8988T (cell line): ENCODE results near the gene CD99.
"Not testable (repeated sequence)": the region's sequence is repeated elsewhere in the genome, so short reads cannot be mapped to it uniquely, and the experiment has no call there.

Source experiments
- DNase-seq: peaks from one replicate; pipeline ENCODE4 v3.0.0; 2011

The CD99 gene

DNA sequence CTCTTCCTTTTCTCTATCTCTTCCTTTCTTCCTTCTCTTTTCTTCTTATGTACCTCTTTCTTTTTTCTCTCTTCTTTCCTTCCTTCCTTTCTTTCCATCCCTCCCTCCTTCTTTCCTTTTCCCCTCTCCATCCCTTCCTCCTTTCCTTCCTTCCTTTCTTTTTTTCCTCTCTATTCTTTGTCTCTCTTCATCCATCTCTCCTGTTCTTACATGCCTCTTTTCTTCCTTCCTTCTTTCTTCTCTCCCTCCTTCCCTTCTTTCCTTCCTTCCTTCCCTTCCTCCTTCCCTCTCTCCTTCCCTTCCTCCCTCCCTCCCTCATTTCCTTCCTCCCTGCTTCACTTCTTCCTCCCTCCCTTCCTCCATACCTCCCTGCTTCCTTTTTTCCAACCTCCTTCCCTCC, 41.6 kb downstream of the CD99 start:
- DNase-seq: no peak

DNA sequence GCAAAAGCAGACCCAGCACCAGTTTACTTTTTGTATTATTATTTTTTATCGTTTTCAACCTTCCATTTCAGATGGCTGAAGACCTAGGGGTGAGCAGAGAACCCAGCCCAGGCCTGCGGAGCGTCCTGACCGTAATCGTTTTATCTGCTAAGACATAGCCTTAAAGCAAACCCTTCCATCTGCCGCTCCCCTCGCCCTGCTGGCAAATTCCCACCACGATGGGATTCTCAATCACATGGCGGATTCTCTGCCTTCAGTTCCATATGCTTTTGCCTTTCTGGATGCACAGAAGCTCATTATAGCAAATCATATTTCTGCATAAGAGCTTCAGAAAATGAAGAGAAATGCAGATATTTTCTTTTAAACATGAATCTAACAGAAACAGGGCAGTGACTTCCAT, 42.2 kb downstream of the CD99 start:
- DNase-seq: no peak

DNA sequence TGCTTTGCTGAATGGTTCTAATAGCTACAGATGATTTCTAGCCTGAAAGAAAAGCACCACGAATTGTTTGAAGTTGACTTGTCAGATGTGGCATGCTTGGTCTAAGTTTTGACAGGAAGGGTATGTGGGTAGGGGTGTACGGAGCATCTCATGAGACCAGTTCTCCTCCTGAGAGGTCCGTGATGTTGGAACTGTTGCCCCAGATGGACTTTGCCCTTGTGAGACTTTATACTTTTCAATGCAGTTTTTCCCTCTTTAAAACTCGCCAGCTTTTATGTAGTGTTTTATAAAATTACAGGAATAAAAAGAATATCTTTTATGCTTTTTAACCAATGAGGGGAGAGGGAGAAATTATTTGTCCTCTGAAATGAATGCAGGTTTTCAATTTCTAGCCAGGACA, 44.2 kb downstream of the CD99 start:
- no peak for DNase-seq

DNA sequence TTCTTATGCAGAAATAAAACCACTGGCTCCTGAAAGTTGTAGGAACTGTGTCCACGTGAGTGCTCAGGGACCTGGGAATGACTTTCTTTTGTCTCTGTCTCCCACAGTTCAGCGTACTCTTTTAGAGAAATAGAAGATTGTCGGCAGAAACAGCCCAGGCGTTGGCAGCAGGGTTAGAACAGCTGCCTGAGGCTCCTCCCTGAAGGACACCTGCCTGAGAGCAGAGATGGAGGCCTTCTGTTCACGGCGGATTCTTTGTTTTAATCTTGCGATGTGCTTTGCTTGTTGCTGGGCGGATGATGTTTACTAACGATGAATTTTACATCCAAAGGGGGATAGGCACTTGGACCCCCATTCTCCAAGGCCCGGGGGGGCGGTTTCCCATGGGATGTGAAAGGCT, 49.6 kb downstream of the CD99 start:
- no peak for DNase-seq

DNA sequence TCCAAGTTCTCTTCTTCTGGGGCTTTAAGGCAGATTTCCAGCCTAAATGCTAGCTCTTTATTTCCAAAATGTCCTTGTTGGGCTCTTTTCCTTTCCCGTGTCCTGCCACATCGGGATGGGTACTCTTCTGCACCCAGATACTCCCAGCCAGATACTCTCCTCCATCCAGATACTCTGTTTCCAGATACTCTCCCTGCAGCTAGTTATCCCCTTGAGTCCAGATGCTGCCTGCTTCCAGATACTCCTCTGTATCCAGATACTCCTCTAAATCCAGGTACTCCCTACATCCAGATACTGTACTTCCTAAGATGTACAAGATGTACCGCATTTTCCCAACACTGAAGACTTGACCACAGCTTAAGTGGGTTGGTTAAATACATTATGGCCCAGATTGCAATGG, 50.3 kb downstream of the CD99 start:
- DNase-seq: no peak

DNA sequence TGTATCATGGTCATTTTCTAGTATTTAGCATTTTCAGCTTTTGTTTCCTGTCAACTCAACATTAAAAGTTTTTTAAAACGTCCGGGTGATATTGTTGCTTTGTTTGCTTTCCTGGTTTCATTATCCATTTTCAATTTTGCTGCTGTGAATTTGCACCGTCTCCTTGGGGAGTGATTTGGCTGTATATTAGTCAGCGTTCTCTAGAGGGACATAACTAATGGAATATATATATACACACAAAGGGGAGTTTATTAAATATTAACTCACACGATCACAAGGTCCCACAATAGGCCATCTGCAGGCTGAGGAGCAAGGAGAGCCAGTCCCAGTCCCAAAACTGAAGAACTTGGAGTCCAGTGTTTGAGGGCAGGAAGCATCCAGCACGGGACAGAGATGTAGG, 55.2 kb downstream of the CD99 start:
- not testable (repeated sequence) for DNase-seq

DNA sequence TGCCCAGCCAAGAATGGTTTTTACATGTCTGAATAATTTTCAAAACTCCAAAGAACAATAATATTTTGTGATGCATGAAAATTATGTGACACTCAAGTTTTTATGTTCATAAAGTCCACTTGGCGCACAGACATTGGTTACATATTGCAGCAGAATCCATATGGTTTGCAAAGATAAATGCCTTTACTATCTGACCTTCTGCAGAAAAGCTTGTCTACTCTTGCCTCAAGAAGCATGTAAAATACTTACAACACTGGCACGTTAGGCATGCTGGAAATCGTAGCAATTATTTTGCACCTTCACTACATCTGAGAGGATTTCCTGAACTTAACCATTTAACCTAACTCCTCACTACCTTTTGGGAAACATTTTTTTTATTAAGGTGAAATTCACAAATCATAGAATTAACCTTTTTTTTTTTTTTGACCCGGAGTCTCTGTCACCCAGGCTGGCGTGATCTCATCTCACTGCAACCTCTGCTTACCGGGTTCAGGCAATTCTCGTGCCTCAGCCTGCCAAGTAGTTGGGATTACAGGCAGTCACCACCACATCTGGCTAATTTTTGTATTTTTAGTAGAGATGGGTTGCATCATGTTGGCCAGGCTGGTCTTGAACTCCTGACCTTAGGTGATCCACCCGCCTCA, 57.2 kb downstream of the CD99 start:
- no peak for DNase-seq

DNA sequence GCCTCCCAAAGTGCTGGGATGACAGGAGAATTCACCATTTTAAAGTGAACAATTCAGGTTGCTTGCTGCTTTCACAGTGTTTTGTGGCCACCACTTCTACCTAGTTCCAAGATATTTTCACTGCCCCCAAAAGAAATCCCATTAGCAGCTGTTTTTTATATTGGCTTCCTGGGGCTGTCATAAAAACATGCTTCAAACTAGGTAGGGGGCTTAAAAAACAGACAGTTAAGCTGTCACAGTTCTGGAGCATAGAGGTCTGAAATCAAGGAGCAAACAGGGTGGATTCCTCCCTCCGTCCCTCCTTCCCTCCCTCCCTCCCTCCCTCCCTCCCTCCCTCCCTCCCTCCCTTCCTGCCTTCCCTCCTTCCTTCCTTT, 57.7 kb downstream of the CD99 start:
- no peak for DNase-seq

DNA sequence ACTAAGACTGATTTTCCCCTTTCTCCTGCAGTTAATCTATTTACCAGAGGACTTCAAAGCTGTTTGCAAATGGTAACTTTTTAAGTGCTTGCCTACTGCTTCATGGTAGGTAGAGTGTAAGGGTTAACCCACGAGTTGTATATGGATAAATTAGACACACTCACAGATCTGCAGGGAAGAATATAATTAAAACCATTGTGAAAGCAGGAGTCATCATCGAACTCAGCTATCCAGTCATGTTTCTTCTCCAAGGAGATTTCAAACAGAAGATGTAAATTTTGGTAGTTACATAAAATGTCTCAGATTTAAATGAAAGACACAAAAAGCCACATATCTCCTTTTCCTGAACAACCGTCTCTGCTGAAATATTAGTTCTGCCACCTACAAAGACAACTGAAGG, 60.2 kb downstream of the CD99 start:
- no peak for DNase-seq

DNA sequence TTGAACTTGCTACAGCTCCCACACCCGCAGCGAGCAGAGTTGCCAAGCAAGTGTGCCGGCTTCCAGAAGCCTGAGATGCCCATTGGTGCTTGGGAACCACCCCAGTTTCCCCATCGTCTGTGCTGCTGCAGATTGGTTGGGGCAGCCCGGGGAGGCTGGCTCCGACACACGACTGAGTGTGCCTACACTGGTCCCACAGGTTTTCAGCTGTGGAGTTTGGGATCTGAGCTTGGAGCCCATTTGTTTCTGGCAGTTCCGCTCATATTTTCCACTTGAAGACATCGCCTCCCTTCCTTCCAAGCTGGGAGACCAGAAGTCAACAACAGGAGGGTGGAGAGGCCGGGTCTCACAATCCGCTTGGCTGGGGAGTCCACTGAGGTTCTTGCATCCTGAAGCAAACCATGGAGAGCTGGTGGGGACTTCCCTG, 60.8 kb downstream of the CD99 start, which contains the start of gene XG:
XG (plus strand) TSS at position 167 of the 427 bp plus-strand sequence; CDS start at position 402, 235 bp downstream.
- not testable (repeated sequence) for DNase-seq

DNA sequence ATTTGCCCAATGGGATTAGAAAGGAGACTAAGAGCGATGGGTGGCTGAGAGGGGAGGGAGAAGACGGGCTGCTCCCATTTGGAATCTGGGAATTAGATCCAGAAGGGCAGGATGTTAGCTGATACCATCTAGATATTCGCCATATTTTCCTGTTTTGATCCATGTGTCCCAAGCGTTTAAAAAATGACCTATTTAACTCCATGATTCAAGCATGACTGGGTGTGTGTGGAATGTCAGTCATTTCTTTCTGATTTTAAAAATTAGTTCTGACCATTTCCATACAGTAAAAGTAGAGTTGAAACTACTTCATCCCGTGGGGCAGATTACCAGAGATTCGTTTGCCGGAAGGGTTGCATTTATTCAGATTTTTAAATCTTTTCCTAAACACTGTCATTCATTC, 61.3 kb downstream of the CD99 start:
- DNase-seq: not testable (repeated sequence)

DNA sequence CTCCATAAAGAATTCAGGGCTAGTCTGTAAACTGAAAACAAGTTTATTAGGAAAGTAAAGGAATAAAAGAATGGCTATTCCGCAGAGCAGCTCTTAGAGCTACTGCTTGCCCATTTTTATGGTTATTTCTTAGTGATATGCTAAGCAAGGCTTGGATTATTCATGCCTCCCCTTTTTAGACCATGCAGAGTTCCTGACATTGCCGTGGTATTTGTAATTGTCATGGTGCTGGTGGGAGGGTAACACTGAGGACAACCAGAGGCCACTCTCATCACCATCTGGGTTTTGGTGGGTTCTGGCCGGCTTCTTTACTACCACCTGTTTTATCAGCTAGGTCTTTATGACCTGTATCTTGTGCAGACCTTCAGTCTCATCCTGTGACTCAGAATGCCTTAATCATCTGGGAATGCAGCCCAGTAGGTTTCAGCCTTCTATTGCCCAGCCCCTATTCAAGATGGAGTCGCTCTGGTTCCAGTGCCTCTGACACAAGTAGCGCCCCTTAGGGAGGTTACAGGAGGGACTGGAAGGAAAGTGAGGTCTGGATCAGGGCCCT, 64.1 kb downstream of the CD99 start:
- not testable (repeated sequence) for DNase-seq

DNA sequence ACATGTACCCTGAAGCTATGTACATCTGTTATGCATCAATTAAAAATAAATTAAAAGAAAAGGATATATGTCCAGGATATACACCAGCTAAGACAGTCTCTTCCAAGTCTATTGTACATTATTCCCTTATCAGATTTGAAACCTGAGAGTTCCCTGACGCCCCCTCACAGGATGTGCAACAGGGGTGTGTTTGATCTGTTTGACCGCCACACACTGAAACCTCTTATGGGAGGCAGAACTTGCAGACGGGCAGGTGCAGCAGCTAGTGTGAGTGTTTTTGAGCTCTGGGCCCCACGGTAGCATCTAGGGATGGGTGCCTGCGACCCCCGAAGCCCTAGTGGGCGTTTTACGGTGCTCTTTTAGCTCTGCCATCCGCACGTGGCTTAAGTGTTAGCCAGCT, 65.5 kb downstream of the CD99 start:
- DNase-seq: no peak

DNA sequence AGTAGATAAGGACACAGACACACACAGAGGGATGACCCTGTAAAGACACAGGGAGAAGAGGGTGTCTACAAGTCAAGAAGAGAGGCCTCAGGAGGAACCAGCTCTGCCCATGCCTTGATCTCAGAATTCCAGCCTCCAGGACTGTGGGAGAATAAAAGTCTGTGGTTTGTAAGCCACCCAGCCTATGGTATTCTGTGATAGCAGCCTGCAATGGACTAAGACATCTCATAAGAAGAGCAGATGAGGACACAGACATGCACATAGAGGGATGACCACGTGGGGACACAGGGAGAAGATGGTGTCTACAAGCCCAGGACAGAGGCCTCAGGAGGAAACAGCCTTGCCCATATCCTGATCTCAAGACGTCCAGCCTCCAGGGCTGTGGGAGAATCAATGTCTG, 70.2 kb downstream of the CD99 start:
- DNase-seq: no peak

DNA sequence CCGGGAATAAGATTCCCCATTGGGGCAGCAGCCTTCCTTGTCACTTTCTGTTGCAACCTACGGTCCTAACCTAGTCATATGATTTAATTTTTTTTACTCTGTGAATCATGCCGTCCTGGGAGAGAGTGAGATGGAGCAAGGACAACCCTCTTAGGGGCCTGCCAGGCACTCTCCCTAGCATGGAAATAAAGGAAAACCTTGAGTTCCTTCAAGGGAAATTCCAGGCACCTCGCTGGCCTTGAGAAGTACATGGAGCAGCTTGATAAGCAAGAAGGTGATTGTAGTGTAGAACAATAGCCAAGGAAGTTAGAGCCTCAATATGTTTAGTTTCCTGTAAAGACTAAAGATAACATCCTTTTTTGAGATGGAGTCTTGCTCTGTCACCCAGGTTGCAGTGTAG, 71.6 kb downstream of the CD99 start:
- DNase-seq: not testable (repeated sequence)

DNA sequence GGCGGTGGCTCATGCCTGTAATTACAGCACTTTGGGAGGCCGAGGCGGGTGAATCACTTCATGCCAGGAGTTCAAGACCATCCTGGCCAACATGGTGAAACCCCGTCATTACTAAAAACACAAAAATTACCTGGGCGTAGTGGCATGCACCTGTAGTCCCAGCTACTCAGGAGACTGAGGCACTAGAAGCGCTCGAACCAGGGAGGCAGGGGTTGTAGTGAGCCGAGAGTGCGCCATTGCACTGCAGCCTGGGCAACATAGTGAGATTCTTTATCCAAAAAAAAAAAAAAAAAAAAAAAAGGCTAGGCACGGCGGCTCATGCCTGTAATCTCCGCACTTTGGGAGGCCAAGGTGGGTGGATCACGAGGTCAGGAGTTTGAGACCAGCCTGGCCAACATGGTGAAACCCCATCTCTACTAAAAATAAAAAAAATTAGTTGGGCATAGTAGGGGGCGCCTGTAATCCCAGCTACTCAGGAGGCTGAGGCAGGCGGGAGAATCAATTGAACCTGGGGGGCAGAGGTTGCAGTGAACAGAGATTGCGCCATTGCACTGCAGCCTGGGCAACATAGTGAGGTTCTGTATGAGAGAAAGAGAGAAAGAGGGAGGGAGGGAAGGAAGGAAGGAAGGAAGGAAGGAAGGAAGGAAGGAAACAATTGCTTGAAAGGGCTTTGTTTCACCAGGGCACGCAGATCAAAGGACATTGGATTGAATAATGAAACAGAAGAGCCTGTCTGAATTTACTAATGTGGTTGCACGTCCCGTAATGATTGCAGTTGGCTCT, 73.9 kb downstream of the CD99 start:
- not testable (repeated sequence) for DNase-seq

DNA sequence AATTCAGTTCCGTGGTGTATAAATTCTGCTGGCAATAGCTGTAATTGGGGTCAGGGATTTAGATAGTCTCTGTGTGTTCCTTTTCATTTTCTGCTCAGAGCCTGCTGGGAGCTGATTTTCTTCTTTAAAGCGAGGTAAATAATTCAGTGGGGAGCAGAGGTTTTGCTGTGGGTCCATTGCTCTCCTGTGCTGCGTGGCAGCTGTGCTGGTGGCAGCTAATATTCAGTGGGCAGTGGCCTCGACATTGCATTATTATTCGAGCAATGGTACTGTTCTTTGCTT, 74.4 kb downstream of the CD99 start:
- DNase-seq: no peak

DNA sequence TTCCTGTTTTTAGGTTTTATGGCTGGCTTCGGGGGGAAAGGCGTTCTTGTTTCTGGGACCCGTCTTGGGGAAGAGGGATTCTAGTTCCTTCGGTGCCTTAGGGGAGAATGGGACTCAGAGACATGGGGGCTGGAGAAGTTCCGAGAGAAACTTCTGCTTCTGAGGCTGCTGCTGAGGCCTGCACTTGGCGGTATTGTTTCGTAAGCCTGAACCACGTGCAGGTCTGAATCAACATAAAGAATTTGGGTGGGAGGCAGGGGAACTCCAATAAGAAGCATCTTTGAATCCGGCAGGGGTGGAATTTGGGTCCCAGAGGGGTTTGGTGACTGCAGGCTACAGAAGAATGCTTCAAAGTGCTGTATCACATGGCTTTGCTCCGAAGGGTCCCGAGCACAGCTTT, 75.8 kb downstream of the CD99 start:
- no peak for DNase-seq

DNA sequence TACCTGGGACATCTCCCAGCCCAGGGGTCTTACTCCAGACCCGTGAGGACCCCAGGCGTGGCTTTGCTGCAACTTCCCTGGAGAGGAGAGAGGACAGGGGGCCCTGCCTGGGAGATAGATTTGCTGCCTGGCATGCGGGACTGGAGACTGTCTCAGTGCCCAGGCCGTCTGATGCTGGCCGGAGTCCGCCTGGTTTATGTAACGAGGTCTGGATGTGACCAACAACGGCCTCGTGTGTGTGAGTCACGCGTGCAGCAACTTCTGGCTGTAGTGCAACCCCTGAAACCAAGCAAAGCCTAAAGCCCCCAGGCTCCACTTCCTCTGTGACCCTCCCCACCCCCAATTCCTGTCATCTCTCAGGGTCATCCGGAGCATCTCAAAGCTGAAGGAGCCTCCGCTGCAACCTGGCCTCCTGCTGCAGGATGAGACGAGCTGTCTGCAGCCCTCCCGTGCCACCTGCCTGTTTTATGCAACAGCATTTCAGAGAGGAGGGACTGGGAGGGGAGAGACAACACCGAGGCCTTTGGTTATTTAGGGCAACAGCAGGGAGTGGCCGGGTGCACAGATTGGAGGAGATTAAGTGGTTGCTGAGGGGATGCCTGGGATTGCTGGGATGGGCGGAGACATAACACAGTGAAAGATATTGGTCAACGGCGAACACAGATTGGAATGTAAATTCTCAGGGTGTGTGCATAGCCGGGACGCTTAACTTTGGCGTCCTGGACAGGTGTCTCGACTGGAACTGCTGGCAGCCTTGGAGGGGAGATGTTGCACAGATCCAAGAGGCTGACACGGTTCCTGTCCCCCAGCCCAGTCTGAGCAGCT, 76.7 kb downstream of the CD99 start:
- DNase-seq: no peak

DNA sequence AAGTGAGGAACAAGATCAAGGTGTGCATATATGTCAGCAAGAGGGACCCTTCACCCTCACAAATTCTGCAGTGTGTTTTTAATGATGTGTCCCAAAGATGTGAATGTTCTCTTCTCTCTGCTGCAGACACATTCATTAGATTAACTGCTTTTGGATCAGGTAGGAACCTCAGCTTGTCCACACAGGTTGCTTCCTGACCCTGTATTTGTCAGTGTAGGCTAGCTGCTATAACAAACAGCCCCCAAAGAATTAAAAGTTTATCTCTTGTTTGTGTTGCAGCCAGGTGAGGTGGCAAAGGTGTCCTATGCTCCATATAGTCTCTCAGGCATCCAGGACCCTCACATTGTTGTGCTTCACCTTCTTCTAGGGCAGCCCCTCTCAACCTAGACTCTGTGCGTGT, 78.5 kb downstream of the CD99 start:
- no peak for DNase-seq

DNA sequence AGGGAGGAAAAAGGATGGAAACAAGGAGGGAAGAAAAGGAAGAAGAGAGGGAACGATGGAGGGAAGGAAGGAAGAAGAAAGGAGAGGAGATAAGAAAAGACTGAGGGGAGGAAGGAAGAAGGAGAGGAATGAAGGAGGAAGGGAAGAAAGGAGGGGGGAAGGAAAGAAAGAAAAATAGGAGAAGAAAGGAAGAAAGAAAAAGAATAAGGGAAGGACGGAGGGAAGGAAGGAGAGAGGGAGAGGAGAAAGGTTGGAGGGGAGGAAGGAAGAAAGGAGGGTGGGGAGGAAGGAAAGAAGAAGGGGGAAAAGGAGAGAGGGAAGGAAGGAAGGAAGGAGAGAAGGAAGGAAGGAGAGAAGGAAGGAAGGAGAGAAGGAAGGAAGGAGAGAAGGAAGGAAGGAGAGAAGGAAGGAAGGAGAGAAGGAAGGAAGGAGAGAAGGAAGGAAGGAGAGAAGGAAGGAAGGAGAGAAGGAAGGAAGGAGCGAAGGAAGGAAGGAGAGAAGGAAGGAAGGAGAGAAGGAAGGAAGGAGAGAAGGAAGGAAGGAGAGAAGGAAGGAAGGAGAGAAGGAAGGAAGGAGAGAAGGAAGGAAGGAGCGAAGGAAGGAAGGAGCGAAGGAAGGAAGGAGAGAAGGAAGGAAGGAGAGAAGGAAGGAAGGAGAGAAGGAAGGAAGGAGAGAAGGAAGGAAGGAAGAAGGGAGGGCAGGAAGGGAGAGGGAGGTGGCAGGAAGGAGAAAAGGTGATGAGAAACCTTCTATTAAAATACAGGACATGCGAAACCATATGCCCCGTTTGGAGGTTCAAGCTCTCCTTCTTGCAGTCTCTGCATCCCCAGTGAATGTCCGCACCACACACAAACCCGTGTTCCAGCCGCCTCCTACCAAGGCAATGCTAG, 82.3 kb downstream of the CD99 start:
- DNase-seq: not testable (repeated sequence)

DNA sequence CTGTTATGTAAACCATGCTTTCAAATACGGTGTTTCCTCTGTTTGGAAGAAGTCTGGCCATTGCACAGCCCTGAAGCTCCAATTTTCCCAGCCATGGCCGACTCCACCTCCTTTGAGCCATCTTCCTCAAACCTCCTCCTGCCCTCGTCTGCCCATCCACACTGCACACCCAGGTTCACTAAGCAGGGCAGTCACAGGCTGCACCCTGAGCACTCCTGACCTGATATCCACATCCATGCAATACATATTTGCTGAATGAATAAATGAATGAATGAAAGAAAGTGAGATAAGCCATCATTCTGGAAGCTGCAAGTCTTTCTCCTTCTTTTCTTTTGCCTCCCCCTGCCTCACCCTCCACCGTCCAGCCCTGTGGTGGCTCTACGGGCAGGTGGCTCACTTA, 83.0 kb downstream of the CD99 start:
- no peak for DNase-seq

DNA sequence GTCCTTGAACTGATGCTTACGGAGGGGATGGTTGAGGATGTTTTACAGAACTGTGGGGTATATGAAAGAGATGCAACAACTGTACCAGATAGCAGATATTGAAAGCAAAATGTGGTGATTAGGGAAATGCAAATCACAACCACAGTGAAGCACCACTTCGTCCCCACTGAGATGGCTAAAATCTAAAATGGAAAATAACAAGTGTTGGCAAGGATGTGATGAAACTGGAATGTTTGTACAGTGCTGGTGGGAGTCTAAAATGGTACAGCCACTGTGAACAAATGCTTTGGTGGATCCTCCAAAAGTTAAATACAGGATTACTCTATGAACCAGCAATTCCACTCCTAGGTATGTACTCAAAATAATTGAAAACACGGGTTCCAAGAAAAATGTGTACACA, 83.7 kb downstream of the CD99 start:
- DNase-seq: no peak
